ENCODE measurements around the gene PTPRM. TPM values are rescaled to one million over a fixed set of nuclear protein-coding genes. Genes with fewer than 3 reads are reported as not detected.

Gene PTPRM
- total and polyA plus RNA-seq, 2 donors (not counting 3 experiments of a cell fraction or from before 2014, with no cell fraction given) = 37.4 to 43.7 TPM

DNA sequence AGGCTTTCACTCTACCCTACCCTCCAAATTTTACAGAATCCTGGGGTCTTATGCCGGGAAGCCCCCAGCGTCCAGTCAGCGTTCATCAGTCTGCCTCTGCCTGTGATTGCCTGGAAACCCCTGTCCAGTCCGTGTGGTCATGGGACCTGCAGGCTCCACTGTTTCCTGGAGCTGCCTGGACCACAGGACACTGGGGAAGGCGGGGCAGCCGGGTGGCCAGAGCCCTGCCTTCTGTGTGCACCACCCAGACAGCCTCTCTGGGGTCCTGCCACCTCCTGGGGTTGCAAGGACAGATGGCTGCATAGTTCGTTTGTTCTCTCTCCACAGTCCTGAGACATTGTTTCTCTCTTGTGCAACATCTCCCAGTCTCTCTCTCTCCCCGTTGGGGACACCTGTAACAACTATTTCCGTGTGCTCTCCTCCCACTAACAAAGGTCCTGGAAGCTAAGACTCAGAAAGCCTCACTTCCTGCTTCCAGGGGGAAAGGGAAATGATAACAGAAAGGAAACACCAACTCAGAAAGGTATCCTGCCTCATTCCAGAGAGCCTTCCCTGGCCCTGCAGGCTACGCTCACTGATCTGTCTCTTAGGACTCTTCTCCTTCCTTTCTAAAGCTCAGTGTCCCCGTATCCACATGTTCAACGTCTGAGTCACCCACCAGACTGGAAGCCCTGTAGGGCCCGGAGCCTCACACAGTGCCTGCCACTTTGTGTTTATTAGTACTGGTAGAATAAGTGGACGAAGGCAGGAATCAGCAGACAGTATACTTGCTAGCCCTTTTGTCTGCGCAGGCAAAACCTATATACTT is 849.3 kb downstream of the PTPRM start:
- CTCF ChIA-PET = no interaction called here
- no peaks in the 10 kb centered on the region for H3K27me3 ChIP-seq (ENCODE audit: control insufficient read depth in 2 of 2, insufficient read depth in 2 of 2, low read length in 2 of 2)
- no peaks in the 10 kb centered on the region for H3K36me3 ChIP-seq (ENCODE audit: control insufficient read depth in 2 of 2, extremely low read depth in 1 of 2, insufficient read depth in 2 of 2, low read length in 2 of 2)
- no peaks in the 10 kb centered on the region for H4K20me1 ChIP-seq (replicated peaks; ENCODE audit: control insufficient read depth, extremely low read depth, insufficient read depth, low read length)
- no peak overlapping the region for H2AFZ ChIP-seq (ENCODE audit: low read depth, low read length)
- TF ChIP-seq MYC (IDR thresholded peaks at IDR 0.05; ENCODE audit: low read depth, low read length) (no peak), JUN (IDR thresholded peaks at IDR 0.05; ENCODE audit: borderline replicate concordance, insufficient read depth, insufficient read length, low read depth) (no peak), EZH2 (IDR thresholded peaks at IDR 0.05; ENCODE audit: borderline replicate concordance, low read depth, low read length, severe bottlenecking) (no peak), FOS (IDR thresholded peaks at IDR 0.05; ENCODE audit: borderline replicate concordance, insufficient read depth, low read length) (no peak), POLR2A (IDR thresholded peaks at IDR 0.05; ENCODE audit: low read depth, low read length) (no peak), POLR2AphosphoS5 (IDR thresholded peaks at IDR 0.05; ENCODE audit: insufficient read depth, low read depth, low read length) (no peak), GATA2 (IDR thresholded peaks at IDR 0.05; ENCODE audit: insufficient read depth, insufficient read length, low read depth, low read length) (no peak)
- TF ChIP-seq, protein P1, sequence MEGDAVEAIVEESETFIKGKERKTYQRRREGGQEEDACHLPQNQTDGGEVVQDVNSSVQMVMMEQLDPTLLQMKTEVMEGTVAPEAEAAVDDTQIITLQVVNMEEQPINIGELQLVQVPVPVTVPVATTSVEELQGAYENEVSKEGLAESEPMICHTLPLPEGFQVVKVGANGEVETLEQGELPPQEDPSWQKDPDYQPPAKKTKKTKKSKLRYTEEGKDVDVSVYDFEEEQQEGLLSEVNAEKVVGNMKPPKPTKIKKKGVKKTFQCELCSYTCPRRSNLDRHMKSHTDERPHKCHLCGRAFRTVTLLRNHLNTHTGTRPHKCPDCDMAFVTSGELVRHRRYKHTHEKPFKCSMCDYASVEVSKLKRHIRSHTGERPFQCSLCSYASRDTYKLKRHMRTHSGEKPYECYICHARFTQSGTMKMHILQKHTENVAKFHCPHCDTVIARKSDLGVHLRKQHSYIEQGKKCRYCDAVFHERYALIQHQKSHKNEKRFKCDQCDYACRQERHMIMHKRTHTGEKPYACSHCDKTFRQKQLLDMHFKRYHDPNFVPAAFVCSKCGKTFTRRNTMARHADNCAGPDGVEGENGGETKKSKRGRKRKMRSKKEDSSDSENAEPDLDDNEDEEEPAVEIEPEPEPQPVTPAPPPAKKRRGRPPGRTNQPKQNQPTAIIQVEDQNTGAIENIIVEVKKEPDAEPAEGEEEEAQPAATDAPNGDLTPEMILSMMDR (IDR thresholded peaks at IDR 0.05; ENCODE audit: extremely low read depth in 1 of 2, insufficient read depth in 1 of 2, low read depth in 1 of 2, low read length in 2 of 2) = no peak
- TF ChIP-seq, protein P2, sequence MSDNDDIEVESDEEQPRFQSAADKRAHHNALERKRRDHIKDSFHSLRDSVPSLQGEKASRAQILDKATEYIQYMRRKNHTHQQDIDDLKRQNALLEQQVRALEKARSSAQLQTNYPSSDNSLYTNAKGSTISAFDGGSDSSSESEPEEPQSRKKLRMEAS (IDR thresholded peaks at IDR 0.05; ENCODE audit: insufficient read depth, insufficient read length) = no peak
- no peak overlapping the region for H3K4me3 ChIP-seq (replicated peaks in 1 of 3; ENCODE audit: insufficient read depth in 1 of 3, low read depth in 1 of 3, low read length in 3 of 3)
- no peaks in the 10 kb centered on the region for H3K79me2 ChIP-seq (ENCODE audit: control insufficient read depth, insufficient read depth, low read length)
- intact Hi-C loops (cut with micrococcal nuclease) (no loop called here), dilution Hi-C loops (cut with MboI; ENCODE audit: extremely low pct_ligation_motif_present, low sequenced_read_pairs) (no loop called here)
- H3K4me1 ChIP-seq (ENCODE audit: control insufficient read depth, extremely low read depth, insufficient read depth, low read length) = no peaks in the 10 kb centered on the region
- no TSS peak for BruUV-seq (replicated peaks)
- no peaks in the 10 kb centered on the region for H3K9me1 ChIP-seq (replicated peaks; ENCODE audit: control insufficient read depth, extremely low read depth, insufficient read depth, low read length)
- H3K9ac ChIP-seq (replicated peaks; ENCODE audit: extremely low read depth, insufficient read depth, low read length) = no peak overlapping the region
- no peak overlapping the region for H3K4me2 ChIP-seq (ENCODE audit: insufficient read depth, low read length)
- DNase-seq (ENCODE audit: low read depth, low spot score) (no peak), FAIRE-seq (no peak)
- POLR2A ChIA-PET = no interaction called here
- H3K9me3 ChIP-seq (replicated peaks; ENCODE audit: control insufficient read depth, insufficient read depth, low read length) = no peaks in the 10 kb centered on the region
- no peak overlapping the region for H3K27ac ChIP-seq (ENCODE audit: insufficient read depth, low read depth, low read length)

All from endothelial cell of umbilical vein (primary cell).